Measurements from ENCODE around the gene RNASEL. TPM values are rescaled to one million over a fixed set of nuclear protein-coding genes. Genes with fewer than 3 reads are reported as not detected.
"Not testable (repeated sequence)": the region's sequence is repeated elsewhere in the genome, so short reads cannot be mapped to it uniquely, and the experiment has no call there.

RNASEL gene
- total RNA-seq, 2 experiments from 2014 or later: 3.7 TPM

GRCh38 chr1:182533896-182534295 lies 55.2 kb downstream of the RNASEL start:
- H3K27me3 Mint-ChIP-seq: peaks cover 9% of the 10 kb centered on the region

DNA sequence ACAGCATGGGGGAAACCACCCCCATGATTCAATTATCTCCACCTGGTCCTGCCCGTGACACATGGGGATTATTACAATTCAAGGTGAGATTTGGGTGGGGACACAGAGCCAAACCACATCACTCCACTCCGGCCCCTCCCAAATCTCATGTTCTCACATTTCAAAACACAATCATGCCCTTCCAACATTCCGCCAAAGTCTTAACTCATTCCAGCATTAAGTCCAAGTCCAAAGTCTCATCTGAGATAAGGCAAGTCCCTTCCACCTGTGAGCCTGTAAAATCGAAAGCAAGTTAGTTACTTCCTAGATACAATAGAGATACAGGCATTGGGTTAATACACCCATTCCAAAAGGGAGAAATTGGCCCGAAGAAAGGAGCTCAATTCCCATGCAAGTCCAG lies 60.9 kb downstream of the RNASEL start:
- DNase-seq; H3K4me1 Mint-ChIP-seq (ENCODE audit: low read depth); ATAC-seq; POLR2A ChIA-PET; H3K27ac Mint-ChIP-seq; H3K36me3 Mint-ChIP-seq (ENCODE audit: low read depth); intact Hi-C loops (cut with micrococcal nuclease); CTCF ChIA-PET; H3K4me3 Mint-ChIP-seq: not testable (repeated sequence)
- peaks cover 13% of the 10 kb centered on the region for H3K27me3 Mint-ChIP-seq
- peaks cover 25% of the 10 kb centered on the region for H3K9me3 Mint-ChIP-seq

More at GRCh38 chr1:182533896-182534295, 55.2 kb downstream of the RNASEL start:
- Mint-ChIP-seq H3K4me1 (ENCODE audit: low read depth) (no peaks in the 10 kb centered on the region), H3K9me3 (no peaks in the 10 kb centered on the region), H3K36me3 (ENCODE audit: low read depth) (no peaks in the 10 kb centered on the region), H3K4me3 (no peak overlapping the region), H3K27ac (no peak overlapping the region)
- ChIA-PET CTCF (no interaction called here), POLR2A (no interaction called here)
- TF ChIP-seq CTCF (IDR thresholded peaks at IDR 0.05): no peak
- intact Hi-C loops (cut with micrococcal nuclease): no loop called here
- ATAC-seq (no peak), DNase-seq (no peak)

GRCh38 chr1:182527680-182528079 lies 61.4 kb downstream of the RNASEL start:
- DNase-seq (no peak), ATAC-seq (no peak)
- Mint-ChIP-seq H3K36me3 (ENCODE audit: low read depth) (peaks cover 6% of the 10 kb centered on the region), H3K9me3 (peaks cover 25% of the 10 kb centered on the region), H3K27me3 (peaks cover 13% of the 10 kb centered on the region), H3K27ac (no peak overlapping the region), H3K4me1 (ENCODE audit: low read depth) (no peaks in the 10 kb centered on the region), H3K4me3 (no peak overlapping the region)
- intact Hi-C loops (cut with micrococcal nuclease): no loop called here
- CTCF ChIA-PET: no interaction called here
- TF ChIP-seq CTCF (IDR thresholded peaks at IDR 0.05): no peak
- POLR2A ChIA-PET: no interaction called here

DNA sequence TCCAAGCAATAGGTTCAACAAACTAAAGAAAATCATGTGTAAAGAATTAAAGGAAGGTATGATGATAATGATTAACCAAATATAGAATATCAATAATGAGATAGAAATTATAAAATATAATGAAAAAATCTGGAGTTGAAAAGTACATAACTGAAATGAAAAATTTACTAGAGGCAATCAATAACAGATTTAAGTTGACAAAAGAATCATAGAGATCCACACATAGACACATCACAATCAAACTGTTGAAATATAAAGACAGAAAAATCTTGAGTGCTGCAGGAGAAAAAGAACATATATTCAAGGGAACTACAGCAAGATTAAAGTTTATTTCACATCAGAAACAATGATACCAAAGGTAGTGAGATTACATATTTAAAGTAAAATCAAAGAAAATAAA lies 63.7 kb downstream of the RNASEL start:
- intact Hi-C loops (cut with micrococcal nuclease): no loop called here
- ChIA-PET CTCF (no interaction called here), POLR2A (no interaction called here)
- H3K9me3 Mint-ChIP-seq: peaks cover 25% of the 10 kb centered on the region
- ATAC-seq (no peak), DNase-seq (no peak)
- H3K27ac Mint-ChIP-seq: no peak overlapping the region
- no peak for TF ChIP-seq CTCF (IDR thresholded peaks at IDR 0.05)
- H3K4me1 Mint-ChIP-seq (ENCODE audit: low read depth): no peaks in the 10 kb centered on the region
- peaks cover 17% of the 10 kb centered on the region for H3K27me3 Mint-ChIP-seq
- no peak overlapping the region for H3K4me3 Mint-ChIP-seq
- peaks cover 6% of the 10 kb centered on the region for H3K36me3 Mint-ChIP-seq (ENCODE audit: low read depth)

Other genes starting within 250 kb of the RNASEL start
- 10 to 100 TPM; 50.6 to 52.8 TPM for gene GLUL, start 197.5 kb downstream of the RNASEL start, total RNA-seq
- not detected for gene TEDDM1, start 188.6 kb downstream of the RNASEL start, total RNA-seq
- not detected for gene RGSL1, start 139.1 kb downstream of the RNASEL start, total RNA-seq
- gene RGS16, start 15.1 kb upstream of the RNASEL start, total RNA-seq: 10 to 100 TPM; 33.8 to 35.6 TPM
- gene RGS8, start 95.3 kb upstream of the RNASEL start, total RNA-seq: not detected
- gene NPL, start 200.5 kb upstream of the RNASEL start, total RNA-seq: 1 to 10 TPM; 4.5 to 4.9 TPM